Anterior cingulate cortex (tissue), 58 donors: ENCODE data around the gene MCC.

Experiments used
- DNase-seq, 58 donors: peaks; one replicate each; lab custom pipeline; 2025; lab: John Stamatoyannopoulos, UW

The MCC gene

DNA sequence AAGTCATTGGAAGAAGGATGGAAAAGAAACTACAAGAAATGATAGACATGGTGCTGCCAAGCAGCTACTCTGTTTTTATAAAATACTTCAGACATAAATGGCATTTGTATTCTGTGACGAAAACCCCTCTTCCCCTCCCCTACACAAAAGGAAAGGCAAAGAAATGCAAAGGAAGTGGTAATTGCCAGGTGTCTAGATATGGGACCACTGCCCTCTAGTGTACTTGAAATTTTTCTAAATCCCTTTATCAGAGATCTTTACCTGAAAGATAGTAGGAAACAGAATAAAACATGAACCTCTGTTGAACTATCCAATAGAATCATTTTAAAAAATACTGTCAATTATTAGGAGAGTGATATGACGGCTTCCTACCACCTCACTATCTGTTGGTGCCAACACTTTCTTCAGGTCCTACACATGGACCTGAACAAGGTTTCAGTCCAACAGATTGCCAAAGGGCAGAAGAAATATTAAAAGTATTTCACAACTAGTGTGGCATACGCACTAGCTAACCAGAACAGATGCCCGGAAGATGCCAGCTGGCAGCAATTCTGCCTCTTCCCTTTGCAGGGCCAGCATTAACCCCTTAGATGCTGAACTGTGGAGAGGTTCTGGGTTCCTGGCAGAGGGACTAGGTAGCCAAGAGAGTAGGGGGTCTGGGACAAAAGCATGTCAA is 157.6 kb downstream of the MCC start:
- peak in 6 of 58 donors; percentile 3 to 15 (median 7) for DNase-seq

DNA sequence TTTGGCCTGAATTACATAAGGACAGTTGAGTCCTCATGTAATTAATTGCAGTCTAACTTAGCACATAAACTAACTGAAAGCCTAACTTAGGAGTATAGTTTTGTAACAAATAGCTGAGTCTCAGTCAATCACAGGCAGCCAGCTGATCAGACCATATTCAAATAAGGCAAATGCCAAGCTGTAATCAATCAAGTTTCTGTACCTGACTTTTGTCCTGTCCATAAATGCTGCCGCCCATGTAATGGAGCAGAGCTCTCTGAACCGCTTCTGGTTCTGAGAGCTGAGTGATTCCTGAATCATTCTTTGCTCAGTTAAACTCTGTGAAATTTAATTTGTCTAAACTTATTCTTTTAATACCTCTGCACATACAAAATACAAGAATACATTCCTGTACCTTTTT is 158.3 kb downstream of the MCC start:
- no peak for DNase-seq

GRCh38 chr5:113325054-113325453 is 163.2 kb downstream of the MCC start:
- no peak for DNase-seq

- no peak for DNase-seq
Measured at GRCh38 chr5:113321276-113321675, 167.0 kb downstream of the MCC start.

DNA sequence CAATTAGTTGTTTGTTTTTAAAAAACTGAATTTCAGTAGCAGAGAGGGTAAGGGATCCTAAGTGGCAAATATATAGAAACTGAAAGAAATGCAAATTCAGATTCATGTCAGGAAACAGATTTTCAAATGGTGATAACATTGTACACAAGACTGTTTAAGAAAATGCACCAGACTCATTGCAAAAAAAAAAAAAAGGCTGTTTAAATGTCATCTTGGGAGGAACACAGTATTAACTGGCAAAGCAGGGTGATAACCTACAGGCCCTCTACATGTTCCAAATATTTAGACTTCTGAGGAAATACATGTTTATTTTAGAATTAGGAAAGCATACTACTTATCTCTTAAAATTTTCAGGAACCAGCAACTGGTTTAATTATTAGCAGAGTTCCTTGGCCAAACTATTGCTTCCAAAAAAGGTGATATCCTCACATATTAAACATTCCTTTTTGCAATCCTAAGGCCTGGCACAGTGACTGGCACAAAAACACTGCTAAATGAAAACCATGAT is 167.9 kb downstream of the MCC start:
- DNase-seq: no peak

DNA sequence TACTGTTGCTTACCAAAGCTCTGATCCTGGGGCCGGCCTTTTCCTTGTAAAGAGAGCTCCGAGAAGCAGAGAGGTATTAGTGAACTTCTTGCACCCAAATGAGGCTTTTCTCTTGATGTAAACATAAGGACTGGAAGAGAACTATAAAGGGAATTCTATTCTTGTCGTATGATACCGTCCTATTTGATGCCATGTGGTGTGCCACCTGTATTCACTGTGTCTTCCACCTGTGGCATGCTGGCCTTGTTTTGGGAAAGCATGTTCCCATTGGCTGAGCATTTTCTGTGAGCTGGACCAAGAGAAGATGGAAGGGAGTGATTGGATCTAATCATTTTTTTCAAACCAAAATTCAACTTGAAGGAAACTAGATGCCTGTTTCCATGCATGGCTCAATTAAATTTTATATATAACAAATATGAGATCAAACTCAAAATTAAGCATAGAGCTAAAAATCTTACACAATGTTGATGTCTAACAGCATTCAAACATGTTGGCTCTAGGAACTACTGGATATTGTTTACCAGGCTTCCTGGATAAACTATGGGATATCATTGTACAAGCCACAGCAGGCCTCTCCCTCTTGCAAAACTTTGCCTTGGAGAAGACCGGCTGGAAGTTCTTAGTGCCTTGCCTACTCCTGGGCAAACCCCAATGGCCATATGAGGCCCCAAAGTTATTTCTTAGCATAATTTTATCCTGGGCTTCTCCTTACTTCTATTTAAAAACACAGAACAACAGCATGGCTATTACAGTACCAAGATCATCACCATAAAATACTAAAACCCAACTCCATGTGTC is 168.8 kb downstream of the MCC start:
- DNase-seq: no peak

- no peak for DNase-seq
Measured at GRCh38 chr5:113317636-113318035, 170.6 kb downstream of the MCC start.

GRCh38 chr5:113311301-113311700 is 177.0 kb downstream of the MCC start:
- no peak for DNase-seq

DNA sequence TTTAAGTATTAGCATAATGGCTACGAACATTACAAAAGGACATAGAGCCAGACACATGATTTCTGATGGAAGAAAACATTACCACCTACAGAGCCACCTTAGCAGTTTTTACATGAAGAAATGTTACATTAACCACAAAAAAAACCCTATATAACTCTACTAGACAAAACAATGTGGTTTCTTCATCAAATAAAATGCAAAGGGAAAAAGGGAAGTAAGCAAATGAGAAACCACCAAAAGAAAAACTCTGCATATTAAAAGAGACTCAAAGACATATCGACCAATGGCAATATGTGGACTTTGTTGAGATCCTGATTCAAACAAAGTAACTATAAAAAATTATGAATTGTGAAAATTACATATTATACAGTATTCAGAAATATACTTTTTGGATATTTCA is 186.1 kb downstream of the MCC start:
- DNase-seq: no peak

- DNase-seq: no peak
Measured at GRCh38 chr5:113299591-113299990, 188.7 kb downstream of the MCC start.

- no peak for DNase-seq
Measured at GRCh38 chr5:113296676-113297075, 191.6 kb downstream of the MCC start.

DNA sequence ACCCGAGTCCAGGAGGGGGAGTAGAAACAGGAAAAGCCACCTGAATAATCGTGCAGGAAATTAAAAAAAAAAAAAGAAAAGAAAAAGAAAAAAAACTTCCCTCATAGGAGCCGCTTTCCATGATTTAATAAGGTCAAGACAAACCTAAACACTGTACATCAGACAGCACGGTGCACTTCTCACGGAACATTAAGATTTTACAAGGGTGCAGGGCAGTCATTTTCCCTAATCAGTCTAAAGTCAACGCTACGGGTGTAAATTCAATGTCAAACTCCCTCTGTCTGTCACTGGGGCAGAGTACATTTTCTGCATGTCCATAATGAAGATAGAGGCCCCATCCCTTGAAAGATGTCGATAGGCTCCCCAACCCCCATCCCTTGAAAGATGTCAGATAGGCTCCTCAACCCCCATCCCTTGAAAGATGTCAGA is 193.1 kb downstream of the MCC start:
- DNase-seq: no peak

GRCh38 chr5:113294311-113295110 is 193.7 kb downstream of the MCC start:
- DNase-seq: peak in 57 of 58 donors; percentile 13 to 91 (median 70)

GRCh38 chr5:113293975-113294310 is 194.3 kb downstream of the MCC start:
- no peak for DNase-seq

GRCh38 chr5:113293068-113293974 is 194.9 kb downstream of the MCC start:
- DNase-seq: peak in 1 of 58 donors; percentile 25

GRCh38 chr5:113292462-113292861 is 195.8 kb downstream of the MCC start:
- peak in 1 of 58 donors; percentile 5 for DNase-seq

DNA sequence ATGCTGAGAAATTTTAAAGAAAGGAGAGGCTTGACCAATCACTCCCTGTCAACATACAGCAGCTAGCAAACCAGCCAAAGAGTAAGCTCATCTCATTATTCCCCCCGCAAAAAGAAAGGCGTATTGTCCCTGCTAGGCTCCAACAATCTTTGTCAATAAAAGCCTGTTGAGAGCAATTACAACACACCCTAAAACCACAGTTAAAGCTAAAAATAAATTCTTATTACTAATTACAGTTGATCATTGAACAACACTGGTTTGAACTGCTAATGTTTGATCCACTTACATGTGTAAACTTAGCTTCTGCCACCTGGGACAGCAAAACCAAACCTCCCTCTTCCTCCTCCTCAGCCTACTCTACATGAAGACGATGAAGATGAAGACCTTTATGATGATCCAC is 204.7 kb downstream of the MCC start:
- peak in 1 of 58 donors; percentile 14 for DNase-seq

DNA sequence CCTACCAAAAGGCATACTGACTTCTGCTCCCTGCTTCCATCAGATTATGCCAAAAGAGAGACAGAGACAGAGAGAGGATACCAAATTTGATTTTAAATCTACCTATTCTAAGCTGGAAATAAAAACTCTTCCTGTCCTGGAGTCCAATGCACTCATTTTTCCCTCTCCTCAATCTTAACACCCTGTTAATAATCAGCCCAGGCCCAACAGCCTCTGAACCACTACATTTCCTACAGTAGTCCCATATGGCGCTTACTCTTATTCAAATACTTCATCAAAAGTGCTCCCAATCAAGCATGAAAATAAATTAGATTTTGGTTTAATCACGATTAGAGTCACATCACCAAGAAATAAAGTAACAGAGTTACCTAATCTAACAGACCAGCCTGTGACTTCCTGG is 205.8 kb downstream of the MCC start:
- no peak for DNase-seq

GRCh38 chr5:113281194-113281593 is 207.1 kb downstream of the MCC start:
- DNase-seq: no peak

GRCh38 chr5:113280541-113280940 is 207.7 kb downstream of the MCC start:
- no peak for DNase-seq
